Epithelial cell of esophagus (primary cell): ENCODE data around the gene MLIP.

Experiments used
- DNase-seq: peaks from one replicate; pipeline ENCODE4 v3.0.0; 2010; ENCODE audit warnings: low read depth
- H3K4me3 ChIP-seq: 2 replicates; pipeline ENCODE4 v1.5.1; 2011; ENCODE audit warnings: mild to moderate bottlenecking, low read length, control low read depth
- TF ChIP-seq, protein P1 (sequence below): IDR thresholded peaks from 2 replicates; pipeline ENCODE4 v1.5.1; 2011; ENCODE audit warnings: low read depth, mild to moderate bottlenecking, low read length, control low read depth, inconsistent platforms; ENCODE audit not compliant: insufficient read depth; ENCODE audit errors: missing control alignments

Gene MLIP

DNA sequence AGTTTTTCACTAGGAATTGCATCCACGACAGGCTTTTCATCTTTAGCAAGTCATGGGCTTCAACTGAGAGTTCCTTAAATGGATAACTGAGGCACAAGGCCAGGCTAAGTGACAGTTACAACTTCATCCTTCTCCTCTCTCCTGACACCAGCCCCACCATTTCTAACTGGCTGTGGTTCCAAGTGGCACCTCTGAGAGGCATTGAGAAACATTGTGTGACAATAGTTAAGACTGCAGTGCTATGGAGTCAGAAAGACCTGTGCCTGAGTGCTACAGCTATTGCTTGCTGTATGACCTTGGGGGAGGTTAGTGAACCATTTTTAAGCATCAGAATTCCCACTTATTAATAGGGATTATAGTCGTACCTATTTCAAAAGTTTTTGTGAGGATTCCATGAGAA lies 26.2 kb upstream of the MLIP start:
- TF ChIP-seq, protein P1, sequence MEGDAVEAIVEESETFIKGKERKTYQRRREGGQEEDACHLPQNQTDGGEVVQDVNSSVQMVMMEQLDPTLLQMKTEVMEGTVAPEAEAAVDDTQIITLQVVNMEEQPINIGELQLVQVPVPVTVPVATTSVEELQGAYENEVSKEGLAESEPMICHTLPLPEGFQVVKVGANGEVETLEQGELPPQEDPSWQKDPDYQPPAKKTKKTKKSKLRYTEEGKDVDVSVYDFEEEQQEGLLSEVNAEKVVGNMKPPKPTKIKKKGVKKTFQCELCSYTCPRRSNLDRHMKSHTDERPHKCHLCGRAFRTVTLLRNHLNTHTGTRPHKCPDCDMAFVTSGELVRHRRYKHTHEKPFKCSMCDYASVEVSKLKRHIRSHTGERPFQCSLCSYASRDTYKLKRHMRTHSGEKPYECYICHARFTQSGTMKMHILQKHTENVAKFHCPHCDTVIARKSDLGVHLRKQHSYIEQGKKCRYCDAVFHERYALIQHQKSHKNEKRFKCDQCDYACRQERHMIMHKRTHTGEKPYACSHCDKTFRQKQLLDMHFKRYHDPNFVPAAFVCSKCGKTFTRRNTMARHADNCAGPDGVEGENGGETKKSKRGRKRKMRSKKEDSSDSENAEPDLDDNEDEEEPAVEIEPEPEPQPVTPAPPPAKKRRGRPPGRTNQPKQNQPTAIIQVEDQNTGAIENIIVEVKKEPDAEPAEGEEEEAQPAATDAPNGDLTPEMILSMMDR = no peak
- DNase-seq = no peak
- no peak overlapping the region for H3K4me3 ChIP-seq

DNA sequence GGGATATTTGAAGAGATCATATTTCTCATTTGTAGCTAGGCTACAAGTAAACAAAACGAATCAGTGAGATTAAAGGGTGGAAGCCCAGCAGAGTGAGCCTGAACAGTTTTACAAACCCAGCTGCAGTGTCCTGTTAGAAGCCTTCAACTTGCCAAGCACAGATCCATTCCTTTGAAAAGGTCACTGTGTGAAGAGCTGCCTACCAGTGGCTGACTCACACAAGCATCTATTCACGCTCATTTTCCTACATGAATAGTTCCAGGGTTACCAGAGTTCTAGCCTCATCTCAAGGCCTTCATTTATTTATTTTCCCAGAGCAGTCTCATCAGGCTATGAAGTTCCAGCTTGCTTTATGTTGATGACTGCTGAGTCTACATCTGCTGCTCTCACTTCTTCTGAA lies 25.7 kb upstream of the MLIP start:
- TF ChIP-seq, protein P1 = no peak
- DNase-seq = peak; percentile 13
- no peak overlapping the region for H3K4me3 ChIP-seq

DNA sequence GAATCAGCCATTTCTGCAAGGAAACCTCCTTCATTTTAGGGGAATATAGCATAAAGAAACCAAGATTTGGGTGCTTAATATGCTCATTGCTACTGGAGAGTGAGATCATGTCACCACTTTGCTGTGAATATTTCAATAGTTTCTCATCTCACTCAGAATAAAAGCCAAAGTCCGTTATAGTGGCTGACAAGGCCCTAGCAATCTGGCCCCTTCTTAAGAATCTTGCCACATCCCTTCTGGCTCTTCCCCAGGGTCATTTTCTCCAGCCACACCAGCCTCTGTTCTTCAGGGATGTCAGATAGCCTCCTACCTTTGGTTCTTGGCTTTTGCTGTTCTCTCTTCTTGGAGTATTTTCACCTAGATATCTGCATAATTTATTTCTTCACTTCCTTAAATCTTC lies 24.8 kb upstream of the MLIP start:
- DNase-seq = no peak
- no peak overlapping the region for H3K4me3 ChIP-seq
- TF ChIP-seq, protein P1 = no peak

DNA sequence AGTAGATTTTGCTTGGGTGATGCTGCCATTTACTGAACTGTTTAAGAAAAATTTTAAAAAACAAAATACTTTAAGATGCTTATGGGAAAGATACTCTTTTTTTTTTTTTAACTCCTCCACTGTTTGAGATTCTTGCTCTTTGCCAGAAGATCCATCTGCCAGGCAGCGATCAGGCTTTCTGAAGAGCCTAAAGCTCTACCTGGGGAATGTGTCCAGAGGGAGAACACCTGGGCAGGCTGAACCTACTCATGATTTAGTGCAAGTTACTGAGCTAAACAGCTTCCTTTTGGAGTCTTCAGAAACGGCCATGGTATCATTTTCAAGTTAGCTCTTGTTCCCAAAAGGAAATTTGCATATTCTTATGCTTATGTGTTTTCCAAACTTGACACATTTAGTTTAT lies 23.5 kb upstream of the MLIP start:
- H3K4me3 ChIP-seq = no peak overlapping the region
- TF ChIP-seq, protein P1 = no peak
- DNase-seq = no peak

DNA sequence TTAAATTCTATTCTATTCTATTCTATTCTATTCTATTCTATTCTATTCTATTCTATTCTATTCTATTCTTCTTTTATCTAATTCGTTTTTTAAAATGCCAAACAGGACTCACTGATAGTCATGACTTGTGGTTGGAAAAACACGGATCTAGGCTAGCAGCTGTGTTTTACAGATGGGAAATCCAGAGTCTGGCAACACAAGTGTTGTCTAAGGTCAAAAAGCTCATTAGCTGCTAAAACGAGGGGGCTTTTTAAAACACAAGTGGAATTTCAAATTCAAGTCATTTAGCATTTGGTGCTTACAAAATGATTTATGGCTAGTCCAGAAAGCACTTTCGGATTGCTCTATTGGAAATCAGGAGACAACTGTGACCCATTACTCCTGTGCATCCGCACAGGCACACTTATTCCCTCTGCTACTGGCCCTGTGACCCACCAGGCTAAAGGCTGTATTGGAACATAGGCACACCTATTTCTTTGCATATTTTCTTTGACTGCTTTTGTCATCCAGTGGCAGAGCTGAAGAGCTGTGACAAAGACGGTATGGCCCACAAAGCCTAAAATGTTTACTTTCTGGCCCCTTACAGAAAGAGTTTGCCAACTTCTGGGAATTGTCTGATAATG lies 17.8 kb upstream of the MLIP start:
- H3K4me3 ChIP-seq = no peak overlapping the region
- DNase-seq = no peak
- TF ChIP-seq, protein P1 = no peak

DNA sequence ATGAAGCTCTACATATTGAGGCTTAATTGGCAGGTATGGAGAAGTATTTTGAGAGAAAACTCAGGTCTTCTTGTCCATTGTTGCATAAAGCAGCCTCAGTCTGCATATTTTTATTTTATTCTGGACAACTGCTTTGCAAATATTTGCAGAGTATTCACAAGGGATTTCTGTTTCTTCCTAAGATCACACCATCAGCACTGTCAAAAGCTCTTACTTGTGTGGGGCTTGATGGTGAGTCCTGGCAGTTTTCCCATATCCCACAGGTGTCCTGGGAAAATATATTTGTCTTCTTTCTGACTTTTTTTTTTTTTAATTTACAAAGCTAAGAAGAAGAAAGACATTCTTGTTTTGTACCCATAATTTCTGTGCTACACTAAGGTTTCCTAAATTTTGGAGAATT lies 16.9 kb upstream of the MLIP start:
- H3K4me3 ChIP-seq = no peak overlapping the region
- DNase-seq = no peak
- TF ChIP-seq, protein P1 = no peak

DNA sequence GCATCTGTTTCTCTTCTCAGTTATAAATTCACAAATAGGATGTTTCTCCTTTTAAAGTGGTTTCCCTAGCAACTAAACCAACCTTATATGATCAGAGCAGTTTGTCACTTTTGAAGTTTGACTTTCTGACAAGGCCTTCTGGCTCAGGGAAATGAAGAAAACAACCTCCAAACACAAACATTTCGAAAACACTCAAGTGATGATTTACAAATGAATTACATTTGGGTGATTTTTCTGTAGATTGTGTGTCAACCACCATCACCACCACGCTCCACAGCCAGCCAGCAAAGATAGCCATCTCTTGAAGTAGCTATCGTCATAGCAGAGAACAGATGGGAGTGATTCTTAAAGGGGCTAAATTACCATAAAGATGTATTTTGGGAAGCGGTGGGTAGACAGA lies 16.5 kb upstream of the MLIP start:
- no peak overlapping the region for H3K4me3 ChIP-seq
- TF ChIP-seq, protein P1 = no peak
- no peak for DNase-seq
